Bronchial epithelial cell (primary cell): Measurements from ENCODE around the gene ABCC4. TPM values are rescaled to one million over a fixed set of nuclear protein-coding genes. Genes with fewer than 3 reads are reported as not detected.

Experiments used
- DNase-seq: peaks from one replicate; pipeline ENCODE4 v3.0.0-alpha.2; 2010; ENCODE audit warnings: low read depth
- FAIRE-seq: peaks from 2 replicates; lab custom pipeline; 2011; peaks lifted over from hg19 to GRCh38; lab: Jason Lieb, UNC
- H3K27me3 ChIP-seq: 2 replicates; pipeline ENCODE4 v1.5.1; 2011; ENCODE audit warnings: low read length; ENCODE audit not compliant: control insufficient read depth, insufficient read depth
- H3K36me3 ChIP-seq: 2 replicates; pipeline ENCODE4 v1.5.1; 2011; ENCODE audit warnings: low read length; ENCODE audit not compliant: control insufficient read depth, insufficient read depth
- H3K4me3 ChIP-seq: 2 replicates; pipeline ENCODE4 v1.5.1; 2011; ENCODE audit warnings: mild to moderate bottlenecking, low read depth, low read length, control low read depth
- CTCF ChIP-seq: IDR thresholded peaks from 2 replicates; pipeline ENCODE4 v1.5.1; 2011; ENCODE audit warnings: mild to moderate bottlenecking, moderate library complexity, low read length, control low read depth, inconsistent platforms; ENCODE audit not compliant: insufficient read depth, severe bottlenecking
- total RNA-seq: library from RNA; depleted of rRNA; stranded (reverse); fragments of >200 nt; gene quantifications from 2 replicates; pipeline ENCODE4 v1.2.1, GENCODE V29; 2014

Gene ABCC4
- total RNA-seq, 1 donor from 2014 or later: 6.8 TPM

GRCh38 chr13:95217920-95218830, 83.1 kb downstream of the ABCC4 start:
- FAIRE-seq (no peak), DNase-seq (no peak)
- no peak overlapping the region for H3K4me3 ChIP-seq
- no peak for TF ChIP-seq CTCF
- no peaks in the 10 kb centered on the region for H3K36me3 ChIP-seq
- no peaks in the 10 kb centered on the region for H3K27me3 ChIP-seq

- TF ChIP-seq CTCF: no peak
- DNase-seq (no peak), FAIRE-seq (no peak)
- H3K36me3 ChIP-seq: no peaks in the 10 kb centered on the region
- H3K4me3 ChIP-seq: no peak overlapping the region
- H3K27me3 ChIP-seq: no peaks in the 10 kb centered on the region
Measured at GRCh38 chr13:95216182-95216581, 85.1 kb downstream of the ABCC4 start.

- DNase-seq: no peak
- H3K27me3 ChIP-seq: no peaks in the 10 kb centered on the region
- H3K4me3 ChIP-seq: no peak overlapping the region
- FAIRE-seq: no peak
- H3K36me3 ChIP-seq: no peaks in the 10 kb centered on the region
- TF ChIP-seq CTCF: no peak
Measured at GRCh38 chr13:95212983-95213850, 88.0 kb downstream of the ABCC4 start.

GRCh38 chr13:95209109-95209508, 92.1 kb downstream of the ABCC4 start:
- no peak overlapping the region for H3K4me3 ChIP-seq
- no peaks in the 10 kb centered on the region for H3K27me3 ChIP-seq
- DNase-seq: no peak
- no peaks in the 10 kb centered on the region for H3K36me3 ChIP-seq
- no peak for FAIRE-seq
- no peak for TF ChIP-seq CTCF

GRCh38 chr13:95207769-95208366, 93.4 kb downstream of the ABCC4 start:
- DNase-seq: no peak
- TF ChIP-seq CTCF: no peak
- no peak for FAIRE-seq
- H3K4me3 ChIP-seq: no peak overlapping the region
- no peaks in the 10 kb centered on the region for H3K27me3 ChIP-seq
- H3K36me3 ChIP-seq: no peaks in the 10 kb centered on the region
